HL-60/S4 treated with retinoic acid at 250 ng/mL for 4 days and 3 days (cell line): ENCODE measurements around the gene TMED10.

Source experiments
- in situ Hi-C: fragments of 300-500 bp; cut with MboI; formaldehyde crosslinking; loops from 2 replicates; pipeline ENCODE4 v1.7.0; 2022; ENCODE audit warnings: low sequenced_read_pairs

TMED10 gene

DNA sequence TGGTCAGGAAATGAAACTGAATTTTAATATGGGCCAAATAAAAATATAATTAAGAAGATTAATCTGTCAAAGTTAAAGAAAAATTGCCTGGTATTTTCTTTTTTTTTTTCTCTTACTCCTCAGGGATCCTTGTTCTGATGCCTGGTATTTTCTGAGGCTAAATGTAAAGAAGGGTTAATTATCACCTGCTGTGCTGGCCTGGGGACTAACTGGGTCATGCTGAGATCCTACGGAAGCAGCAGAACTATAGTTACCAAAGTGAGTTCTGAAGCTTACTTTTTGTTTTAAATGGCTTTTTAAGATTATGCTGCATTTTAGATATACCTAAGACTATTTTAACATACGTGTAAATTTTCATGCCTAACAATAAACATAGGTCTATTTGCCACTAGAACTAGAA, 83.7 kb downstream of the TMED10 start:
- in situ Hi-C loops = loop anchor here (25.0 kb wide), 1 partner anchor 180 kb away; the partner anchor contains the start of gene RPS6KL1

DNA sequence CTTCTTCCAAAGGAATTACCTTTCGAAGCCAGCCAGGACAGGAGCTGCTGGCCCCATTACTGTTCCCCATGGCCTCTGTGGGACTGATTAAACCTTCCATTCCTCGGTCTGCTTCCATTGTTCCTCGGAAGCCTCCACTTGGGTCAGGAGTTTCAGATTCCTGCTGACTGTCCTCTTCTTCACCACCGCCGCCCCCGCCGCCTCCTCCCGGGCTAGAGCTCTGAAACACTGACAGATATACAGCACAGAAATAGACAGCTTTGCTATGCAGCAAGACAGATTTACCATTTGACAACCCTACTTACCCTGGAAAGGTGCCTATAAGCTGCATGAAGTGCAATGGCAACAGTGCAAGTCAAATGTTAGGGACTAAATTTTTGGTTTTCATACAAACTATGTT, 85.2 kb downstream of the TMED10 start:
- in situ Hi-C loops = loop anchor here (25.0 kb wide), 1 partner anchor 179 kb away; the partner anchor contains the start of gene RPS6KL1

DNA sequence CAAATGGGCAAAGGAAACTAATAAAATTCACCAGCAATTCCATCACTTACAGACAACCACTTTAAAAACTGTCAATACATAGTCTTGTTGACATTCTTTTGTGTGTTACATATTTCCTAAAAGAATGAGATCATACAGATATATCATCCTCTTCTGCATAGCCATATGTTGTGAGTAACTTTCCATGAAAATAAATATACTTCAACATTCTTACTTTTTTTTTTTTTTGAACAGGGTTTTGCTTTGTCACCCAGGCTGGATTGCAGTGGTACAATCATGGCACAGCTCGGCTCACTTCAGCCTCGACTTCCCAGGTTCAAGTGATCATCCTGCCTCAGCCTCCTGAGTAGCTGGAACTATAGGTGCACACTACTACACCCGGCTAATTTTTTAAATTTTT, 86.1 kb downstream of the TMED10 start:
- in situ Hi-C loops = loop anchor here (25.0 kb wide), 1 partner anchor 178 kb away; the partner anchor contains the start of gene RPS6KL1

- in situ Hi-C loops = loop anchor here (25.0 kb wide), 1 partner anchor 176 kb away; the partner anchor contains the start of gene RPS6KL1
Observed at GRCh38 chr14:75088566-75089373, 87.6 kb downstream of the TMED10 start.

GRCh38 chr14:75088153-75088552, 88.3 kb downstream of the TMED10 start:
- in situ Hi-C loops = loop anchor here (25.0 kb wide), 1 partner anchor 176 kb away; the partner anchor contains the start of gene RPS6KL1

- in situ Hi-C loops = loop anchor here (25.0 kb wide), 1 partner anchor 172 kb away; the partner anchor contains the start of gene RPS6KL1
Observed at GRCh38 chr14:75084513-75084912, 91.9 kb downstream of the TMED10 start.

GRCh38 chr14:75083271-75083670, 93.1 kb downstream of the TMED10 start:
- in situ Hi-C loops = loop anchor here (25.0 kb wide), 1 partner anchor 171 kb away; the partner anchor contains the start of gene RPS6KL1

DNA sequence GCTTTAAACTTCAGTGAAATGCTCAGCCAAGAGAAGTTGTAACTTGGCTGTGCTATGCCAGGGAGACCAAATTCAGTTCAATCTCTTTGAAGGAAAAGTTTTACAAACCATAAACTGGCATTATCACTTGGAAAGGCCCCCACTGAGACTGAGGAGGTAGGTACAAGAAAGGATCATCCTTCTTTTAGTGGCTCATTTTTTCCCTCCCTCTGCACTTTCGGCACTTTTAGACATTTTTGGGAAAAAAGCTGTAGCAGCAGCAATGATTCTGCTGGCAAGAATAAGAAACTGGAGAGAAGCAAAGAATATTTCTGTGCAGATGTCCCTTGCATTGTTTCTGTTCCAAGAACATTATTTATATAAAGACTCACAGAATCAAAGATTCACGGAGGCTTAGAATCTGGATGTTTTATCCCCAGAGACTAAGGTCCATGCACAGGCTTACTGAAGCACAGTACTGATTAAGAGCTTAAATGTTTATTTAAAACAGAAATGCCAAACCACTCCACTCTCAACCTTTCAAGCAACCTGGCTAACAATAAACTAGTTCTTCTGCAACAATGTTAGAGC, 94.7 kb downstream of the TMED10 start:
- in situ Hi-C loops = loop anchor here (25.0 kb wide), 1 partner anchor 169 kb away; the partner anchor contains the start of gene RPS6KL1
